CD4-positive, alpha-beta T cell treated with Interleukin-17A for 4 hours (primary cell): Measurements from ENCODE around the gene RUNDC3A.
A peak's percentile ranks its signal among the peaks of the same experiment; 100 is the strongest.
"Not testable (repeated sequence)": the region's sequence is repeated elsewhere in the genome, so short reads cannot be mapped to it uniquely, and the experiment has no call there.

Source experiments
- DNase-seq: peaks from one replicate; pipeline ENCODE4 v3.0.0-alpha.2; 2020; ENCODE audit warnings: mixed read lengths

The RUNDC3A gene

DNA sequence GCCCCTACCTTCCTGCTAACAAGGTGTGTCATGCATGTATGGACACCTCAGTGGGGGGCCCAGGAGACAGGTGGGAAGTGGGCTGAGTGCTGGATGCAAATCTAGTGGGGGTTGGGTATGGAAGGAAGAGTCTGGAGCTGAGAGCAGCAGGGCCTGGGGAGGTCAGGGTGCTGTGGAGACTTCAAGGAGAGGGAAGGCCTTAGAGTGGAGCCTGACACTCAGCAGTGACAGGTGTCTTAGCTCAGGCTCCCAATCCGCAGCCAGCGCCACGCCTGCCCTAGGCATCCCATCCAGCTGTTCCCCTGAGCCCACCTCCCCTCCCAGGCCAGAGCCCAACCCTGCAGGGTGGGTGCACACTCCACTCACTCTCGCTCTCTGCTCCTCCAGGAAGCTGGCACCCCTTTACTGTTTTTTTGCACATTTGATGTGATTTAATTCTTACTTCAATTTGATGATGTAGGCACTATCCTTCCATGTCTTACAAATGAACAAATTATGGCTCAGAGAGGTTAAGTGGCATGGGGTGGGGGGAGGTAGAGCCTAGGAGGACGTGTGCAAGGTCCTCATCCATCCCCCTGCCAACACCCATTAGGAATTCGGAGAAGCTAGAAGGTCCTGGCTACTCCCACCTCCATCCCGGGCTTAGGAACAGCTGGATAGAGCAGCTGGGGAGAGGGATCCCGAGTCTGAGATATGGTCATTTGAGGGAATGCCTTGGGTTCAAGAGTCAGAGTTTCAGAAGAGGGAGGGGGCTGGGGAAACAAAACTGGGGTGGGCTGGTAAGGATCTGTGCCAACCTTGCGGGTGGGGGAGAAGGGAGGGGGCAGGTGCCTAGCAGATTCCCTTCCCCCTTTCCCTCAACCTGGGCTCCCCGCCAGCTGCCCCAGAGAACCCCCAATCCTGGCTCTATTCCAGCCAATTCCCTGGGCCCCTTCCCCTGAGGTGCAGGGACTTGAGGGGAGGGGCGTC lies 53.2 kb downstream of the RUNDC3A start:
- no peak for DNase-seq

DNA sequence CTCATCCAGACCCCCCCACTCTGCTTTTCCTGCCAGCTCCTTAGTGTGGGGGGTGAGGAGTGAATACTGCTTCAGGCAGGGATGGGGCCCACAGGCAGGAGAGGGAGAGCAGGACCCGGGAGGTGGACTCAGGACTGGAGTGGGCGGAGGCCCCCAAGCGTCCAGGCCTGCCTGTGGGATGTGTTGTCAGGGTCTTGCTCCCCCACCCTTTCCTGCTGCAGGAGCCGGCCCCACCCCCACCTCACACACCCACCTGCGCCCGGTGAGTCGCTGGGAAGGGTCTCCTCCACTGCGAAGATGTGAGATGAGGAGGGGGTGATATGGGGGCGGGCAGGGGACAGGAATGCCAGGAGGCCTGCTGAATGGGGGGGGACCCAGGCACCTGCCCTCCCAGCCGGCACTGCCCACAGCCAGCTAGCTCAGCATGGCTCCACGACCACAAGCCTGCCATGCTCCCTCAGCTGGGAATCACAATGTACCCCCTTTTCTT lies 54.1 kb downstream of the RUNDC3A start:
- DNase-seq = no peak

DNA sequence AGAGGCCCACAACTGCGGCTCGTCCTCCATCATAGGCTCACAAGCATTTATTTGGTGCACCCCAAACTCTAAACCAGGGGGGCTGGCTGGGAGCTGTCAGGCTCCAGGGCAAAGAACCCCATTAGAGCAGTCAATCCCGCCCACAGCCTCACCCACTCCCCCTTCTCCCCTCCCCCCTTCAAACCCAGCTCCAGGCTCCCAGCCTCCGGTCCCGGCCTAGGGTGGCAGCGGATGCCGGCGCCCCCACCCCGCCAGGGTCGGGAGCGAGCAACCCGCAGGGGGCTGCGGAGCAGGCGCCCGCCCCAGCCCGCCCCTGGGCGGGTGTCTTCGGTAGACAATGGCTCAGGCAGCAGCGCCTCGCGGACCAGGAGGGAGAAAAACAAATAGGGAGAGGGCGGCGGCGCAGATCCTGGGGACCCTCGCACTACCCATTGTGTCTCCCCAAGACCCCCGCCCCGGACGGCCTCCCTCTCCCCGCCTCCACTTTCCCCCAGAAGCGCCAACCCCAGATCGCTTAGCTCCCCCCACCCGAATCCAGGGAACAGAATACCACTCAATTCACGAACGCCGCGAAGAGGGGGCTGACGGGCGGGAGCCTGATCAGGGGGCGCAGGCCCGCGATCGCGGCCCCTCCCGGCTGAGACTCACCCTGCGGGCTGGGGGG lies 54.7 kb downstream of the RUNDC3A start:
- peak; percentile 23 for DNase-seq

DNA sequence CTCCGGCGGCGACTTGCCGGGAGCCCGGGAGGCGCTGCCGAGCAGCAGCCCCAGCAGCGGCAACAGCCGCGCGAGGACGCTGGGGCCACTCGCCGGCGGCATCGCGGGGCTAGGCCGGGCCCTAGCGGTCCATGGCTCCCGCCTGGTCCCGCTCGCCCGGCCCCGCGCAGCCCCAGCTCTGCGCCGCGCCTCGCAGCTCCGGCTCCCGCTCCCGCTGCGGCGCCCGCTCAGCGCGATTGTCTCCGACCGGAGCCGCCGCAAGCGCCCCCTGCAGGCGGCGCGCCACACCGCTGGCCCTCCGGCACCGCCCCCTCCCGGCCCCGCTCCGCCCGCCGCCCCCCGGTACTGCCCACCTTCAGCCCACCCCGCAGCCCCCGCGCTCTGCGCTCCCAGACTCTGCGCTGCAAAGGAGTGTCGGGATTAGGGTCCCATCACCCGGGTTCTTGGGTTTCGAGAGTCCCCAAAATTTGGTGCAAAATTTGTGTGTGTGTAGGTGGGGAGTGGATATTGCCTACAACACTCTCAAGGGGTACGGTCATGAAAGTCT lies 55.3 kb downstream of the RUNDC3A start, which contains the start of gene FAM171A2:
FAM171A2 (minus strand) TSS at position 241 of the 547 bp plus-strand sequence; CDS start at position 102, 139 bp downstream.
- DNase-seq = peak; percentile 78

DNA sequence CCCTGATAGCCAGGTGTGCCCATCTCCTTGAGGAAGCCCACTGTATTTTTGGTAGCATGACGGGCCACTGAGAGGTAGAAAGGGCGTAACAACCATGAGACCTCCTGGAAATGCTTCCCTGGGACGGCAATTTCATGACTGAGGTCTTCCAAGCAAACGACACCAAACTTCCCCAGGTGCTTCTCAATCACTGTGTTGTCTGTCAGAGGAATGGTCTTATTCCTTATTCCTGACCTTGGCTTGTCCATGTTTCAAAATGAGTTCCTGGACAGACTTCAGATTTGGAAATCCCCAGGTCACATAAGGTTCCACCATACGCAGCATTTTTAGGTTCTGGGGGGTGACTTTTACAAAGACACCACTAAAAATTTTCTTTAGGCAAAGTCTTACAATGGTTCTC lies 56.6 kb downstream of the RUNDC3A start:
- not testable (repeated sequence) for DNase-seq

DNA sequence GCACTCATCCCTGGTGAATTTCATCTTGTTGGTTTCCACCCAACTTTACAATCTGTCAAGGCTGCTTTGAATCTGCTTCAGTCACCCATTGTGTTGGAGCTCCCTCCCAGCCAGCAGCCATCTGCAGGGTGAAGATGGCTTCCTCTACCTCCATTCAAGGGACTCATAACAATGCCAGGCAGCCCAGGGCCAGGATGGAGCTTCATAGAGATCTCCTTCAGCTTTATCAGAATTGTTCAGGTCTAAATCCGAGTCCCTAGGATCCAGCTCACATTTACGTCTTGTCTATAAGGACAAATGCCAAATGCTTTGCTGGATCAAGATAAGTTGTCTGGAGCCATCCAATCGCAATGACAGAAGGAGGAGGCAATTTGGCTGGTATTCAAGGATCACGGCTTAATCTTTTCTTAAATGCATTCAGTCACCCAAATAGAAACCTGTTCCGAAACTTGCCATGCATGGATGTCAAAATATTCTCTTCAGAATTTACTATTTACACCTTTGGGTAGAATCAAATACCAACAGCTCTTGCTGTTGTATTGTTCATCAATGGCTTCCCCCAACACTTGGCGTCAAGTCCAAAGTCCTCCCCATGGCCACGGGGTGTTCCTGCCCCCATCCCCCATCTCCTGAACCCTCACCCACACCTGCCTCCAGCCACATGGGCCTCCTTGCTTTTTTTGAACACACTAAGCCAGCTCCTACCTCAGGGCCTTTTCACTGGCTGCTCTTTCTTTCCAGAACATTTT lies 59.0 kb downstream of the RUNDC3A start:
- DNase-seq = no peak
